VCaP (cell line): Measurements from ENCODE around the gene CNIH2.

Source experiments
- H3K27ac ChIP-seq: fragments of 450-650 bp; 2 replicates; pipeline ENCODE4 v1.5.1; 2017
- CTCF ChIP-seq: fragments of 450-650 bp; conservative IDR thresholded peaks from 2 replicates; pipeline ENCODE4 v1.5.1; 2017; ENCODE audit warnings: mild to moderate bottlenecking, moderate library complexity

CNIH2 gene

GRCh38 chr11:66235141-66235540 lies 42.8 kb upstream of the CNIH2 start:
- H3K27ac ChIP-seq = no peak overlapping the region
- TF ChIP-seq CTCF = no peak

- no peak overlapping the region for H3K27ac ChIP-seq
- peak; percentile 45 for TF ChIP-seq CTCF
Observed at GRCh38 chr11:66237867-66238266, 40.1 kb upstream of the CNIH2 start.

- TF ChIP-seq CTCF = no peak
- H3K27ac ChIP-seq = no peak overlapping the region
Observed at GRCh38 chr11:66238786-66239413, 39.1 kb upstream of the CNIH2 start.

GRCh38 chr11:66239511-66239910 lies 38.5 kb upstream of the CNIH2 start:
- TF ChIP-seq CTCF = no peak
- no peak overlapping the region for H3K27ac ChIP-seq

GRCh38 chr11:66239998-66240780 lies 37.8 kb upstream of the CNIH2 start:
- no peak for TF ChIP-seq CTCF
- H3K27ac ChIP-seq = peak overlapping the region; percentile 4; the same call in 1 of the 2 replicates

- no peak for TF ChIP-seq CTCF
- H3K27ac ChIP-seq = peak overlapping the region; percentile 4; the same call in 1 of the 2 replicates
Observed at GRCh38 chr11:66240781-66241136, 37.2 kb upstream of the CNIH2 start.

GRCh38 chr11:66242095-66242765 lies 35.7 kb upstream of the CNIH2 start:
- no peak for TF ChIP-seq CTCF
- H3K27ac ChIP-seq = no peak overlapping the region
